ENCODE data around the gene PRKCZ. TPM values are rescaled to one million over a fixed set of nuclear protein-coding genes. Genes with fewer than 3 reads are reported as not detected.

Gene PRKCZ
- total and polyA plus RNA-seq, 2 donors (not counting 1 experiment from before 2014, with no cell fraction given) = 1.6 to 2.0 TPM

DNA sequence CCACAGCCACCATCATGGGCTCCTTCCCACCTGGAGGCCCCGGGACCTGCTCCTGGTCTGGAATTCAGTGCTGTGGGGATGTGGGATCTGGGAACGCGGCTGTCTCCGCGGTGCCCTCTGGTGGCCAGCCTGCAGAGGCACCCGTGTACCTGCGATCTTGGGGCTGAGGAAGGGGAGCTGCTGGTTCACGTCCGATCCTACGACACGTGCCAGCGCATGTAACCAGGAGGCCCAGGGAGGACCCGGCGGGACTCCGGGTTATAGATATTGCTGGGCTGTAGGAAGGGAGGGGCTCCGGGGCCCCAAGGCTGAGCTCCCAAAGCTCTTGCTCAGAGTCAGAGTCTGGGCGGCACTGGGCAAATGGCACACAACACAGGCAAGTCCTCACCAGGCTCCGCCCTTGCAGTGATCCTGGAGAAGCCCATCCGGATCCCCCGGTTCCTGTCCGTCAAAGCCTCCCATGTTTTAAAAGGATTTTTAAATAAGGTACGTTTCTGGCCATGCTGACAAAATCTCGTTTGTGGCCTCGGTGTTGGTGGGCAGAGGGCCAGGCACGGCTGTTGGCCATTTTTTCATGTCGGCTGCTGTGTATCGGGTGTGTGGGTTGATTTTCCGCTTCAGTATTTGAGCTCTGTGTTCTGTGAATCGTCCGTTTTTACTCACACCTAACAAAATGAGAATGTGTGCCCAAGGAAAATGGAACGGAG is 124.3 kb downstream of the PRKCZ start:
- TF ChIP-seq, protein P1, sequence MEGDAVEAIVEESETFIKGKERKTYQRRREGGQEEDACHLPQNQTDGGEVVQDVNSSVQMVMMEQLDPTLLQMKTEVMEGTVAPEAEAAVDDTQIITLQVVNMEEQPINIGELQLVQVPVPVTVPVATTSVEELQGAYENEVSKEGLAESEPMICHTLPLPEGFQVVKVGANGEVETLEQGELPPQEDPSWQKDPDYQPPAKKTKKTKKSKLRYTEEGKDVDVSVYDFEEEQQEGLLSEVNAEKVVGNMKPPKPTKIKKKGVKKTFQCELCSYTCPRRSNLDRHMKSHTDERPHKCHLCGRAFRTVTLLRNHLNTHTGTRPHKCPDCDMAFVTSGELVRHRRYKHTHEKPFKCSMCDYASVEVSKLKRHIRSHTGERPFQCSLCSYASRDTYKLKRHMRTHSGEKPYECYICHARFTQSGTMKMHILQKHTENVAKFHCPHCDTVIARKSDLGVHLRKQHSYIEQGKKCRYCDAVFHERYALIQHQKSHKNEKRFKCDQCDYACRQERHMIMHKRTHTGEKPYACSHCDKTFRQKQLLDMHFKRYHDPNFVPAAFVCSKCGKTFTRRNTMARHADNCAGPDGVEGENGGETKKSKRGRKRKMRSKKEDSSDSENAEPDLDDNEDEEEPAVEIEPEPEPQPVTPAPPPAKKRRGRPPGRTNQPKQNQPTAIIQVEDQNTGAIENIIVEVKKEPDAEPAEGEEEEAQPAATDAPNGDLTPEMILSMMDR (conservative IDR thresholded peaks at IDR 0.05 in 1 of 2, IDR thresholded peaks at IDR 0.05 in 1 of 2; ENCODE audit: low read depth in 1 of 2, low read length in 2 of 2) = peak; percentile 92 to 93
- TF ChIP-seq EZH2 (IDR thresholded peaks at IDR 0.05; ENCODE audit: low read length, missing control alignments) = no peak
- H3K9ac ChIP-seq (ENCODE audit: insufficient read depth, low read length) = no peak overlapping the region
- DNase-seq (ENCODE audit: low read depth in 2 of 2) = peak; percentile 52 to 58
- no peaks in the 10 kb centered on the region for H4K20me1 ChIP-seq (ENCODE audit: control insufficient read depth, extremely low read depth, insufficient read depth, low read length)
- H3K27ac ChIP-seq (ENCODE audit: insufficient read depth, low read length) = no peak overlapping the region
- no peaks in the 10 kb centered on the region for H3K27me3 ChIP-seq (ENCODE audit: control insufficient read depth, insufficient read depth, low read length)
- no peaks in the 10 kb centered on the region for H3K79me2 ChIP-seq (ENCODE audit: control insufficient read depth, insufficient read depth, low read length)
- H3K4me3 ChIP-seq (replicated peaks in 1 of 4; ENCODE audit: control extremely low read depth in 1 of 4, insufficient read depth in 1 of 4, low read depth in 3 of 4, low read length in 4 of 4) = peak overlapping the region; percentile 28 to 57 (median 34)
- no peaks in the 10 kb centered on the region for H3K36me3 ChIP-seq (ENCODE audit: control insufficient read depth, insufficient read depth, low read length)
- H3K9me3 ChIP-seq (ENCODE audit: control insufficient read depth, insufficient read depth, low read depth, low read length) = no peaks in the 10 kb centered on the region
- H3K4me1 ChIP-seq (ENCODE audit: control insufficient read depth, extremely low read depth, insufficient read depth, low read length) = no peaks in the 10 kb centered on the region
- H2AFZ ChIP-seq (ENCODE audit: low read length) = peak overlapping the region; percentile 55
- peak overlapping the region; percentile 53 for H3K4me2 ChIP-seq (ENCODE audit: extremely low read depth, insufficient read depth, low read length)

DNA sequence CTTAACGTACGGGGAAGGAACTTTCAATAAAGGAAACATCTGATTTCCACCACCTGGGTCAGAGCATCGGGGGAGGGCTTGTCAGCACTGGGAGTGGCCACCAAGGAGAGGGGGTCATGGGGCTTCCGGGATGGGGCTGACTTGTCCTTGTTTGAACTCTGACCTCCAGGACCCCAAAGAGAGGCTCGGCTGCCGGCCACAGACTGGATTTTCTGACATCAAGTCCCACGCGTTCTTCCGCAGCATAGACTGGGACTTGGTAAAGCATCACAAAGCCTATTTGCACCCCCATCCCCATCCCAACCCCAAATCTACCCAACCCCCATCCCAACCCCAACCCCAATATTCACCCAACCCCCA is 124.8 kb downstream of the PRKCZ start:
- TF ChIP-seq, protein P1 (conservative IDR thresholded peaks at IDR 0.05 in 1 of 2, IDR thresholded peaks at IDR 0.05 in 1 of 2; ENCODE audit: low read depth in 1 of 2, low read length in 2 of 2) = no peak
- TF ChIP-seq EZH2 (IDR thresholded peaks at IDR 0.05; ENCODE audit: low read length, missing control alignments) = no peak
- Histone ChIP-seq H3K36me3 (ENCODE audit: control insufficient read depth, insufficient read depth, low read length) (no peaks in the 10 kb centered on the region), H3K27ac (ENCODE audit: insufficient read depth, low read length) (no peak overlapping the region), H3K9me3 (ENCODE audit: control insufficient read depth, insufficient read depth, low read depth, low read length) (no peaks in the 10 kb centered on the region), H3K79me2 (ENCODE audit: control insufficient read depth, insufficient read depth, low read length) (no peaks in the 10 kb centered on the region), H3K9ac (ENCODE audit: insufficient read depth, low read length) (no peak overlapping the region), H4K20me1 (ENCODE audit: control insufficient read depth, extremely low read depth, insufficient read depth, low read length) (no peaks in the 10 kb centered on the region), H3K4me1 (ENCODE audit: control insufficient read depth, extremely low read depth, insufficient read depth, low read length) (no peaks in the 10 kb centered on the region), H3K4me3 (replicated peaks in 1 of 4; ENCODE audit: control extremely low read depth in 1 of 4, insufficient read depth in 1 of 4, low read depth in 3 of 4, low read length in 4 of 4) (peak overlapping the region in 2 of 4 experiments; percentile 33 to 57), H3K27me3 (ENCODE audit: control insufficient read depth, insufficient read depth, low read length) (no peaks in the 10 kb centered on the region), H3K4me2 (ENCODE audit: extremely low read depth, insufficient read depth, low read length) (peak overlapping the region; percentile 53), H2AFZ (ENCODE audit: low read length) (peak overlapping the region; percentile 55)
- no peak for DNase-seq (ENCODE audit: low read depth in 2 of 2)

DNA sequence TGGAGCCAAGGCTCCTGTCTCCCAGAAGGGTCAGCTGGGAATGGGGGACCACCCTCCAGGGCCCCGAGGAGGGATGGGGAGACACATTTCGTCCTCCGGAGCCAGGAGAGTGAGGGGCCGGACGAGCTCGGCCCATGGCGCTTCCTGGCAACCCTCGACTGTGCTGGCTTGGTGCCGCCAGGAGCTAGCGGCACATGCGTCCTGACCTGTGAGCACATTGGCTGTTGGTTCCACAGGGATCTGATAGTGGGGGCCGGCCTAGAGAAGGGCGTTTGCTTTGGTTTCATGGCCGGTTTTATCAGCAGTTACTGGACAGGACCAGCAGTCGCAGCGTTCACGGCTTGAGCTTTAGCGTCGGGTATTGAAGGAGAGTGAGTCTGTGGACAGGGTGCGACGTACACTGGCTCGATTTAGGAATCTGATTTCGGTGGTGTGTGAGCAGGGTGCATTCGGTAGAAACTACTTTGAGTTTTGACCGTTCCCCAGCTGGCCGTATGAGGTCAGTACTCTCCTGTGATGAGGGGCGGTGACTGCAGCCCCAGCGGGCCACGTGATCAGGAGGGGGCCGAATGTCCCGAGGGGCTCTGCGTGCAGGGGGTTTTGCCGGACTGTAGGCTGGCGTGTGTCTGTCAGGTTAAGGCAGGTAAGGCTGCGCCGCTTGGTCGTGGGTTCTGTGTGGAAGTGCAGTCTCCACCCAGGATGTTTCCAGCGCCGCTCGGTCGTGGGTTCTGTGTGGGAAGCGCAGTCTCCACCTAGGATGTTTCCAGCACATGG is 125.7 kb downstream of the PRKCZ start:
- no peak overlapping the region for H3K9ac ChIP-seq (ENCODE audit: insufficient read depth, low read length)
- H3K27me3 ChIP-seq (ENCODE audit: control insufficient read depth, insufficient read depth, low read length) = no peaks in the 10 kb centered on the region
- no peaks in the 10 kb centered on the region for H3K36me3 ChIP-seq (ENCODE audit: control insufficient read depth, insufficient read depth, low read length)
- no peak for DNase-seq (ENCODE audit: low read depth in 2 of 2)
- H3K4me1 ChIP-seq (ENCODE audit: control insufficient read depth, extremely low read depth, insufficient read depth, low read length) = no peaks in the 10 kb centered on the region
- no peak overlapping the region for H2AFZ ChIP-seq (ENCODE audit: low read length)
- H3K9me3 ChIP-seq (ENCODE audit: control insufficient read depth, insufficient read depth, low read depth, low read length) = no peaks in the 10 kb centered on the region
- TF ChIP-seq, protein P1 (conservative IDR thresholded peaks at IDR 0.05 in 1 of 2, IDR thresholded peaks at IDR 0.05 in 1 of 2; ENCODE audit: low read depth in 1 of 2, low read length in 2 of 2) = no peak
- no peak for TF ChIP-seq EZH2 (IDR thresholded peaks at IDR 0.05; ENCODE audit: low read length, missing control alignments)
- no peaks in the 10 kb centered on the region for H3K79me2 ChIP-seq (ENCODE audit: control insufficient read depth, insufficient read depth, low read length)
- no peaks in the 10 kb centered on the region for H4K20me1 ChIP-seq (ENCODE audit: control insufficient read depth, extremely low read depth, insufficient read depth, low read length)
- no peak overlapping the region for H3K4me3 ChIP-seq (replicated peaks in 1 of 4; ENCODE audit: control extremely low read depth in 1 of 4, insufficient read depth in 1 of 4, low read depth in 3 of 4, low read length in 4 of 4)
- no peak overlapping the region for H3K4me2 ChIP-seq (ENCODE audit: extremely low read depth, insufficient read depth, low read length)
- no peak overlapping the region for H3K27ac ChIP-seq (ENCODE audit: insufficient read depth, low read length)
